Hepatocyte (in vitro differentiated cells): ENCODE data around the gene ANKS1B. TPM values are rescaled to one million over a fixed set of nuclear protein-coding genes. Genes with fewer than 3 reads are reported as not detected.

ENCODE experiments used
- DNase-seq: peaks from one replicate; pipeline ENCODE4 v3.0.0-alpha.2; 2016; ENCODE audit warnings: low spot score
- H2AFZ ChIP-seq: fragments of 200-600 bp; sonication (generic); 2 replicates; pipeline ENCODE4 v1.6.0; 2016; ENCODE audit warnings: antibody characterized with exemption, mild to moderate bottlenecking
- H3K27ac ChIP-seq: fragments of 200-600 bp; sonication (generic); 2 replicates; pipeline ENCODE4 v1.5.1; 2016; ENCODE audit warnings: mild to moderate bottlenecking
- H3K27me3 ChIP-seq: fragments of 200-600 bp; sonication (generic); 2 replicates; pipeline ENCODE4 v1.6.1; 2016
- H3K36me3 ChIP-seq: fragments of 200-600 bp; sonication (generic); replicated peaks from 2 replicates; pipeline ENCODE4 v1.5.1; 2016; ENCODE audit warnings: low read depth; ENCODE audit not compliant: insufficient read depth
- H3K4me1 ChIP-seq: fragments of 200-600 bp; sonication (generic); 2 replicates; pipeline ENCODE4 v1.5.1; 2016; ENCODE audit warnings: mild to moderate bottlenecking, moderate library complexity; ENCODE audit not compliant: insufficient read depth
- H3K4me2 ChIP-seq: fragments of 200-600 bp; sonication (generic); 2 replicates; pipeline ENCODE4 v1.6.0; 2016
- H3K4me3 ChIP-seq: fragments of 200-600 bp; sonication (generic); 2 replicates; pipeline ENCODE4 v1.5.1; 2016; ENCODE audit warnings: mild to moderate bottlenecking
- H3K79me2 ChIP-seq: fragments of 200-600 bp; sonication (generic); 2 replicates; pipeline ENCODE4 v1.6.0; 2017; ENCODE audit warnings: mild to moderate bottlenecking
- H3K9me2 ChIP-seq: fragments of 200-600 bp; sonication (generic); replicated peaks from 2 replicates; pipeline ENCODE4 v1.6.0; 2017; ENCODE audit warnings: mild to moderate bottlenecking; ENCODE audit not compliant: insufficient read depth
- H3K9me3 ChIP-seq: fragments of 200-600 bp; sonication (generic); 2 replicates; pipeline ENCODE4 v1.5.1; 2016; ENCODE audit warnings: low read depth, mild to moderate bottlenecking
- H4K20me1 ChIP-seq: fragments of 200-600 bp; sonication (generic); 2 replicates; pipeline ENCODE4 v1.6.0; 2016; ENCODE audit warnings: mild to moderate bottlenecking; ENCODE audit not compliant: insufficient read depth, poor library complexity, severe bottlenecking
- CTCF ChIP-seq: fragments of 200-600 bp; sonication (generic); IDR thresholded peaks from 2 replicates; pipeline ENCODE4 v1.5.1; 2016; ENCODE audit warnings: antibody characterized with exemption, mild to moderate bottlenecking; ENCODE audit not compliant: poor library complexity
- EZH2 ChIP-seq: fragments of 200-600 bp; sonication (generic); IDR thresholded peaks from 2 replicates; pipeline ENCODE4 v1.6.1; 2016; ENCODE audit warnings: antibody characterized with exemption, mild to moderate bottlenecking, borderline replicate concordance
- EZH2phosphoT487 ChIP-seq: fragments of 200-600 bp; sonication (generic); IDR thresholded peaks from one replicate; pipeline ENCODE4 v1.6.1; 2018; ENCODE audit warnings: antibody characterized with exemption, mild to moderate bottlenecking, low read depth, moderate library complexity; ENCODE audit not compliant: unreplicated experiment, severe bottlenecking
- WGBS: methylation state at CpG from one replicate; pipeline ENCODE4 v1.1.6; 2016; ENCODE audit warnings: low lambda C conversion rate; ENCODE audit errors: missing lambda C conversion rate; 5-methylcytosine and 5-hydroxymethylcytosine counted together
- polyA plus RNA-seq: library from polyadenylated mRNA; unstranded; fragments of >200 nt; fragmentation: Nextera tagmentation; extraction: Ambion mirVana; gene quantifications from 2 replicates; pipeline ENCODE4 v1.2.1, GENCODE V29; 2016
- total RNA-seq: library from RNA; depleted of rRNA; stranded (reverse); fragments of >200 nt; gene quantifications from 2 replicates; pipeline ENCODE4 v1.2.3, GENCODE V29; 2014

ANKS1B gene
- total and polyA plus RNA-seq, 2 experiments from 2014 or later = 1.6 to 2.2 TPM

- H3K4me2 ChIP-seq = no peak overlapping the region
- no peaks in the 10 kb centered on the region for H3K79me2 ChIP-seq
- no peaks in the 10 kb centered on the region for H4K20me1 ChIP-seq
- WGBS = 88% methylated on average over 1 of the region's 1 CpG
- no peak overlapping the region for H2AFZ ChIP-seq
- H3K27ac ChIP-seq = no peak overlapping the region
- no peak for DNase-seq
- no peaks in the 10 kb centered on the region for H3K9me3 ChIP-seq
- H3K36me3 ChIP-seq = no peaks in the 10 kb centered on the region
- TF ChIP-seq EZH2phosphoT487 (no peak), EZH2 (no peak), CTCF (no peak)
- H3K9me2 ChIP-seq = no peaks in the 10 kb centered on the region
- H3K4me1 ChIP-seq = no peaks in the 10 kb centered on the region
- no peaks in the 10 kb centered on the region for H3K27me3 ChIP-seq
- no peak overlapping the region for H3K4me3 ChIP-seq
These were observed 491.5 kb downstream of the ANKS1B start for GRCh38 chr12:99493197-99493596.

GRCh38 chr12:99486277-99486676, 498.5 kb downstream of the ANKS1B start:
- H3K9me2 ChIP-seq = no peaks in the 10 kb centered on the region
- H3K4me2 ChIP-seq = no peak overlapping the region
- no peaks in the 10 kb centered on the region for H3K4me1 ChIP-seq
- no peaks in the 10 kb centered on the region for H4K20me1 ChIP-seq
- no peak for DNase-seq
- no peak overlapping the region for H3K27ac ChIP-seq
- no peak overlapping the region for H2AFZ ChIP-seq
- no peak overlapping the region for H3K4me3 ChIP-seq
- no peak for TF ChIP-seq EZH2
- no peak for TF ChIP-seq EZH2phosphoT487
- TF ChIP-seq CTCF = no peak
- WGBS = 88% methylated on average over 1 of the region's 1 CpG
- no peaks in the 10 kb centered on the region for H3K9me3 ChIP-seq
- H3K36me3 ChIP-seq = no peaks in the 10 kb centered on the region
- H3K27me3 ChIP-seq = no peaks in the 10 kb centered on the region
- no peaks in the 10 kb centered on the region for H3K79me2 ChIP-seq

- Histone ChIP-seq H3K27me3 (no peaks in the 10 kb centered on the region), H3K4me1 (no peaks in the 10 kb centered on the region), H3K36me3 (no peaks in the 10 kb centered on the region), H3K4me3 (no peak overlapping the region), H3K27ac (no peak overlapping the region), H3K79me2 (no peaks in the 10 kb centered on the region), H3K9me2 (no peaks in the 10 kb centered on the region), H3K4me2 (no peak overlapping the region), H3K9me3 (no peaks in the 10 kb centered on the region), H2AFZ (no peak overlapping the region), H4K20me1 (no peaks in the 10 kb centered on the region)
- no peak for DNase-seq
- TF ChIP-seq EZH2 = no peak
- TF ChIP-seq CTCF = no peak
- TF ChIP-seq EZH2phosphoT487 = no peak
These were observed 505.6 kb downstream of the ANKS1B start for GRCh38 chr12:99479149-99479548.

- no peaks in the 10 kb centered on the region for H3K27me3 ChIP-seq
- H3K9me2 ChIP-seq = no peaks in the 10 kb centered on the region
- DNase-seq = no peak
- H3K79me2 ChIP-seq = no peaks in the 10 kb centered on the region
- no peak for TF ChIP-seq EZH2
- no peak for TF ChIP-seq EZH2phosphoT487
- TF ChIP-seq CTCF = no peak
- WGBS = 59% methylated on average over 2 of the region's 2 CpGs
- no peak overlapping the region for H2AFZ ChIP-seq
- H4K20me1 ChIP-seq = no peaks in the 10 kb centered on the region
- no peak overlapping the region for H3K4me3 ChIP-seq
- no peaks in the 10 kb centered on the region for H3K9me3 ChIP-seq
- H3K4me1 ChIP-seq = no peaks in the 10 kb centered on the region
- no peaks in the 10 kb centered on the region for H3K36me3 ChIP-seq
- no peak overlapping the region for H3K4me2 ChIP-seq
- no peak overlapping the region for H3K27ac ChIP-seq
These were observed 507.8 kb downstream of the ANKS1B start for GRCh38 chr12:99476956-99477355.
